CD4-positive, alpha-beta T cell treated with Interleukin-1 beta for 1 hour (primary cell): ENCODE results near the gene COBL.

Source experiments
- DNase-seq, 2 donors: peaks; one replicate each; pipeline ENCODE4 v3.0.0-alpha.2; 2020 to 2022

COBL gene

GRCh38 chr7:51301806-51302205, 14.8 kb downstream of the COBL start:
- no peak for DNase-seq

- no peak for DNase-seq
Measured at GRCh38 chr7:51300762-51301674, 15.6 kb downstream of the COBL start.

GRCh38 chr7:51299391-51300133, 17.0 kb downstream of the COBL start:
- no peak for DNase-seq

- no peak for DNase-seq
Measured at GRCh38 chr7:51298912-51299311, 17.7 kb downstream of the COBL start.

GRCh38 chr7:51297986-51298385, 18.6 kb downstream of the COBL start:
- DNase-seq: no peak

GRCh38 chr7:51295440-51296245, 21.0 kb downstream of the COBL start:
- no peak for DNase-seq

GRCh38 chr7:51292596-51292995, 24.0 kb downstream of the COBL start:
- no peak for DNase-seq

- DNase-seq: no peak
Measured at GRCh38 chr7:51290702-51291540, 25.7 kb downstream of the COBL start.

- DNase-seq: no peak
Measured at GRCh38 chr7:51290304-51290637, 26.3 kb downstream of the COBL start.

- no peak for DNase-seq
Measured at GRCh38 chr7:51289623-51290303, 26.8 kb downstream of the COBL start.

GRCh38 chr7:51288896-51289622, 27.6 kb downstream of the COBL start:
- no peak for DNase-seq

GRCh38 chr7:51286401-51286800, 30.2 kb downstream of the COBL start:
- DNase-seq: no peak

- no peak for DNase-seq
Measured at GRCh38 chr7:51280156-51280555, 36.5 kb downstream of the COBL start.

- DNase-seq: no peak
Measured at GRCh38 chr7:51279391-51280023, 37.1 kb downstream of the COBL start.

- no peak for DNase-seq
Measured at GRCh38 chr7:51278797-51279196, 37.8 kb downstream of the COBL start.

GRCh38 chr7:51276967-51277366, 39.6 kb downstream of the COBL start:
- no peak for DNase-seq

- no peak for DNase-seq
Measured at GRCh38 chr7:51276091-51276605, 40.5 kb downstream of the COBL start.

- DNase-seq: no peak
Measured at GRCh38 chr7:51275532-51275931, 41.1 kb downstream of the COBL start.

- DNase-seq: no peak
Measured at GRCh38 chr7:51274955-51275354, 41.7 kb downstream of the COBL start.

GRCh38 chr7:51274001-51274400, 42.6 kb downstream of the COBL start:
- no peak for DNase-seq
